Endothelial cell of umbilical vein (primary cell): ENCODE measurements around the gene FMC1.

Experiments
- EZH2 ChIP-seq: IDR thresholded peaks from 2 replicates; pipeline ENCODE4 v1.6.1; 2012; ENCODE audit warnings: borderline replicate concordance, low read depth, mild to moderate bottlenecking, moderate library complexity, low read length, inconsistent platforms; ENCODE audit not compliant: severe bottlenecking
- POLR2A ChIP-seq: IDR thresholded peaks from 2 replicates; pipeline ENCODE4 v1.6.1; 2012; ENCODE audit warnings: low read depth, mild to moderate bottlenecking, control low read depth, low read length

- TF ChIP-seq POLR2A (no peak), EZH2 (no peak)
Observed at GRCh38 chr7:139361523-139361922, 20.4 kb downstream of the FMC1 start.
